Keratinocyte (primary cell): ENCODE results near the gene SLC25A47.

Experiments
- EZH2 ChIP-seq: IDR thresholded peaks from one replicate; pipeline ENCODE4 v1.6.1; 2012; ENCODE audit warnings: inconsistent platforms, mild to moderate bottlenecking, low read length, moderate library complexity
- TF ChIP-seq, protein P1 (sequence below), 3 experiments: IDR thresholded peaks in 1 of 3; conservative IDR thresholded peaks in 1 of 3; optimal IDR thresholded peaks in 1 of 3; 2 replicates in 2 of 3; 3 replicates in 1 of 3; pipeline versions ENCODE3 to v1.5.1; 2011; ENCODE audit warnings: low read length in 3 of 3, mild to moderate bottlenecking in 3 of 3, moderate library complexity in 2 of 3, control low read depth in 1 of 3, inconsistent platforms in 1 of 3; ENCODE audit not compliant: insufficient read depth in 2 of 3; ENCODE audit errors: extremely low read depth in 1 of 3

DNA sequence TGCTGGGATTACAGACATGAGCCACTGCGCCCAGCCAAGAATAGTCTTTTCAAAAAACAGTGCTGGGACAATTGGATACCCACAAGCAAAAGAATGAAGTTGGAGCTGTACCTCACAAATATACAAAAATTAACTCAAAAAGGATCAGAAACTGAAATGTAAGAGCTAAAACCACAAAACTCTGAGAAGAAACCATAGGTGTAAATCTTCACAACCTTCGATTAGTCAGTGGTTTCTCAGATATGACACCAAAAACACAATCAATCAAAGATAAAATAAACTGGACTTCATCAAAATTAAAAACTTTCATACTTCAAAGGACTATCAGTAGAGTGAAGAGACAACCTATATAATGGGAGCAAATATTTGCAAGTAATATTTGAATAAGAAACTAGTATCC lies 35.3 kb downstream of the SLC25A47 start:
- TF ChIP-seq, protein P1, sequence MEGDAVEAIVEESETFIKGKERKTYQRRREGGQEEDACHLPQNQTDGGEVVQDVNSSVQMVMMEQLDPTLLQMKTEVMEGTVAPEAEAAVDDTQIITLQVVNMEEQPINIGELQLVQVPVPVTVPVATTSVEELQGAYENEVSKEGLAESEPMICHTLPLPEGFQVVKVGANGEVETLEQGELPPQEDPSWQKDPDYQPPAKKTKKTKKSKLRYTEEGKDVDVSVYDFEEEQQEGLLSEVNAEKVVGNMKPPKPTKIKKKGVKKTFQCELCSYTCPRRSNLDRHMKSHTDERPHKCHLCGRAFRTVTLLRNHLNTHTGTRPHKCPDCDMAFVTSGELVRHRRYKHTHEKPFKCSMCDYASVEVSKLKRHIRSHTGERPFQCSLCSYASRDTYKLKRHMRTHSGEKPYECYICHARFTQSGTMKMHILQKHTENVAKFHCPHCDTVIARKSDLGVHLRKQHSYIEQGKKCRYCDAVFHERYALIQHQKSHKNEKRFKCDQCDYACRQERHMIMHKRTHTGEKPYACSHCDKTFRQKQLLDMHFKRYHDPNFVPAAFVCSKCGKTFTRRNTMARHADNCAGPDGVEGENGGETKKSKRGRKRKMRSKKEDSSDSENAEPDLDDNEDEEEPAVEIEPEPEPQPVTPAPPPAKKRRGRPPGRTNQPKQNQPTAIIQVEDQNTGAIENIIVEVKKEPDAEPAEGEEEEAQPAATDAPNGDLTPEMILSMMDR (optimal IDR thresholded peaks at IDR 0.05 in 1 of 3, IDR thresholded peaks at IDR 0.05 in 1 of 3, conservative IDR thresholded peaks at IDR 0.05 in 1 of 3; ENCODE audit: extremely low read depth in 1 of 3, insufficient read depth in 2 of 3, low read length in 3 of 3), result no peak
- TF ChIP-seq EZH2, result no peak
